OCI-LY3 (cell line): ENCODE results near the gene ALG8.

Experiments used
- CTCF ChIP-seq: fragments of 200-600, 300-600 bp; sonication (generic); IDR thresholded peaks from 2 replicates; pipeline ENCODE4 v1.5.1; 2014; ENCODE audit warnings: antibody characterized with exemption, low read length, low read depth
- EZH2phosphoT487 ChIP-seq: fragments of 200-600 bp; shearing (Covaris generic); IDR thresholded peaks from 2 replicates; pipeline ENCODE4 v1.6.1; 2018; ENCODE audit warnings: antibody characterized with exemption, mixed run types, low read depth

GRCh38 chr11:78150754-78151153 lies 11.3 kb upstream of the ALG8 start:
- TF ChIP-seq CTCF (no peak), EZH2phosphoT487 (no peak)
